DMS153 treated with DMSO at 0.1 percent for 48 hours (cell line): ENCODE measurements around the gene HDAC7.

ENCODE experiments used
- DNase-seq: peaks from one replicate; lab custom pipeline; 2025; ENCODE audit not compliant: unreplicated experiment; lab: John Stamatoyannopoulos, UW

Gene HDAC7

DNA sequence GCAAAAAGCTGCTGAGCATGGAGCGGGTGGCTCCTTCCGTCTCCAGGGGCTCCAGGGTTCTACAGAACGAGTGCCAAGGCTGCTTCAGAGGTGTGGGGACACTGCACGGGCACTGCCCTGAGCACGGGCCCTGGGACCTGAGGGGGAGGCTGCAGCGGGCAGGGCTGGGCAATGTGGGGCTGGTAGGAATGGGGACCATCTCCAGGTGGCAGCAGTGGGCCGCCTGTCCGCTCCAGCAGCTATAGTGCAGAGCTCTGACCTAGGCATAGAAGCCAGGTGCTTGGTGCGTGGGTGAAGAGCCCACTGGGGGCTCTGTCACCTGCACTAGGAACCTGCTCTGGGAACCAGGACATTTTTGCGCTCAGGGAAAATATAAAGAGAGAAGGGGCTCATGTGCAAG is 22.3 kb downstream of the HDAC7 start:
- no peak for DNase-seq

GRCh38 chr12:47795814-47796411 is 23.8 kb downstream of the HDAC7 start:
- no peak for DNase-seq

GRCh38 chr12:47795121-47795813 is 24.4 kb downstream of the HDAC7 start:
- no peak for DNase-seq

DNA sequence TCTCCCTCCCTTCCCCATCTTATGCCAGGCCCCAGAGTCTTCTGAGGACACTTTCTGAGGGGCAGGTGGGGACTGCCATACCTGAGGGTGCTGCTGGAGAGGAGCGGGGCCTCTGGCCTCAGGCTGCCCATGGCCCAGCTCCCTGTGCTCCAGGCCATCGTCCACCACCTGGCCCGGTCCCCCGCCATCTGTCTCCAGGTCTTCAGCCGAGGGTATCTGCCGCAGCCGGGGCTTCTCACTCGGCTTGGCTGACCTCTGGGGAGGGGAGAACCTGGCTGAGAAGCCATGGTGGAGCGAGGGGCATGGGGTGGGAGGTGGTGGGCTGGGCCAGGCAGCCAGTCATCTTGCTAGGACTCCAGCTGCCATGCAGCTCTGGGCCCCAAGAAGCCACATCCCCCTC is 25.0 kb downstream of the HDAC7 start:
- DNase-seq: no peak

- no peak for DNase-seq
These were observed 26.6 kb downstream of the HDAC7 start for GRCh38 chr12:47793015-47793681.

- no peak for DNase-seq
These were observed 27.8 kb downstream of the HDAC7 start for GRCh38 chr12:47791874-47792273.

GRCh38 chr12:47791351-47791746 is 28.4 kb downstream of the HDAC7 start:
- no peak for DNase-seq

- DNase-seq: no peak
These were observed 28.9 kb downstream of the HDAC7 start for GRCh38 chr12:47790676-47791350.

- DNase-seq: no peak
These were observed 29.8 kb downstream of the HDAC7 start for GRCh38 chr12:47789712-47790489.

- DNase-seq: no peak
These were observed 30.6 kb downstream of the HDAC7 start for GRCh38 chr12:47789141-47789540.

DNA sequence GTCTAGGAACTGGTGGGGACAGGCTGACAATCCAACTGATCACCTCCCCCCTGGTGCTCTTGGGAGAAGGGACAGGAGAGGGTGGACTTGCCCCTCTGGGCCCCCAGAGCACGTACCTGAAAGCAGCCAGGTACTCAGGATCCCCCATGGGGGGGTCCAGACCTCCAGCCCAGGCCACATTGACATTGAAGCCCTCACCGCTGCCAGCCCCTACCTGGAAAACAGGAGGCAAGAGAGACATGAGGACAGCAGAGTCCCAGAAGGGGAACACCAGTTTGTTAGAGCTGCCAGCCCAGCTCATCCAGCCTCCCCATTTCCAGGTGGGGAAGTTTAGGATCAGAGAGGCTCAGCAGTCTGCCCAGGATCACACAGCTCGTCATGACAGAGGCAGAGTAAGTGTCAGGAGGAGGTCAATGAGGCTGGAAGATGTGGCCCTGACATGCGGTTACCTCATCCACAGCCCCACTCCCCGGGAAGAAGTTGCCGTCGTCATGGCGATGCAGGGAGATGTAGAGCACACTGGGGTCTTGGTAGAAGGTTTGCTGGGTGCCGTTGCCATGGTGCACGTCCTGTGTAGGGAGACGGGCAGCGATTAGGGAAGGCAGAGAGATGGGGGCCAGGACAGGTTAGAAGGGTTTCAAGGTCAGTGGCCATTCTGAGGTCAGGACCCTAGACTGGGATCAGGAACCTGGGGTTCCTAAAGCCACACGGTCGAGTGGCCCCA is 31.9 kb downstream of the HDAC7 start:
- no peak for DNase-seq

- DNase-seq: no peak
These were observed 32.9 kb downstream of the HDAC7 start for GRCh38 chr12:47786662-47787280.

- DNase-seq: no peak
These were observed 33.6 kb downstream of the HDAC7 start for GRCh38 chr12:47785887-47786661.

- no peak for DNase-seq
These were observed 34.4 kb downstream of the HDAC7 start for GRCh38 chr12:47785036-47785886.

- no peak for DNase-seq
These were observed 35.6 kb downstream of the HDAC7 start for GRCh38 chr12:47783821-47784819.

- no peak for DNase-seq
These were observed 36.5 kb downstream of the HDAC7 start for GRCh38 chr12:47783024-47783755.
